HepG2 (cell line): ENCODE data around the gene NCOR2. TPM values are rescaled to one million over a fixed set of nuclear protein-coding genes. Genes with fewer than 3 reads are reported as not detected.

Experiments used
- ATAC-seq: fragments of 200-7000 bp; cut with Tn5 transposase; 3 replicates; pipeline ENCODE4 v1.9.1; 2020; ENCODE audit warnings: mild to moderate bottlenecking, moderate library complexity
- BruUV-seq: library from RNA; stranded (reverse); fragments of 400-500 nt; replicated peaks from 2 replicates; lab custom pipeline; 2021; lab: Mats Ljungman, UMichigan
- CTCF ChIA-PET: fragments of 300-600 bp; formaldehyde crosslinking; extraction: SDS; loops from one replicate; lab custom pipeline; 2021; ENCODE audit warnings: low total read pairs, inconsistent platforms, low intra/inter-chr PET ratio; lab: Yijun Ruan, JAX
- POLR2A ChIA-PET: fragments of 350-600 bp; sonication (Branson Sonifier 250); formaldehyde crosslinking; loops from one replicate; lab custom pipeline; 2020; ENCODE audit warnings: antibody characterized with exemption, inconsistent platforms; lab: Yijun Ruan, JAX
- DNase-seq: peaks from one replicate; pipeline ENCODE4 v3.0.0-alpha.2; 2015; ENCODE audit warnings: low spot score
- FAIRE-seq: peaks from 3 replicates; lab custom pipeline; 2011; peaks lifted over from hg19 to GRCh38; lab: Jason Lieb, UNC
- H2AFZ ChIP-seq: one replicate; pipeline ENCODE4 v1.6.1; 2011; ENCODE audit warnings: low read length, inconsistent platforms
- H3K27ac ChIP-seq: fragments of 300-600 bp; 3 replicates; pipeline ENCODE4 v1.8.0; 2011; ENCODE audit warnings: mixed run types, mild to moderate bottlenecking, mixed read lengths, low read length, inconsistent platforms; ENCODE audit not compliant: insufficient read depth; ENCODE audit errors: extremely low read length
- H3K27me3 ChIP-seq, 2 experiments: fragments of 200-600 bp in 1 of 2; 2 replicates in 1 of 2; 3 replicates in 1 of 2; pipeline versions ENCODE4 v1.6.0 to v1.8.0; 2011; ENCODE audit warnings: low read length in 2 of 2, mild to moderate bottlenecking in 2 of 2, moderate library complexity in 2 of 2, inconsistent platforms in 1 of 2; ENCODE audit not compliant: insufficient read depth in 2 of 2, control insufficient read depth in 1 of 2
- H3K36me3 ChIP-seq, 2 experiments: fragments of 200-600 bp in 1 of 2; replicated peaks in 1 of 2; 2 replicates in 1 of 2; 3 replicates in 1 of 2; pipeline versions ENCODE4 v1.5.1 to v1.8.0; 2011; ENCODE audit warnings: low read length in 2 of 2, inconsistent platforms in 1 of 2; ENCODE audit not compliant: insufficient read depth in 2 of 2, control insufficient read depth in 1 of 2
- H3K4me1 ChIP-seq: 2 replicates; pipeline ENCODE4 v1.5.1; 2012; ENCODE audit warnings: low read length, inconsistent platforms; ENCODE audit not compliant: insufficient read depth
- H3K4me2 ChIP-seq: 2 replicates; pipeline ENCODE4 v1.6.0; 2011; ENCODE audit warnings: low read depth, low read length, inconsistent platforms
- H3K4me3 ChIP-seq, 3 experiments: fragments of 200-600 bp in 1 of 3; sonication (generic), shearing (Covaris generic) in 1 of 3; replicated peaks in 1 of 3; 2 replicates each; pipeline ENCODE4 v1.5.1; 2011 to 2016; ENCODE audit warnings: low read length in 3 of 3, inconsistent platforms in 2 of 3, low read depth in 2 of 3, mild to moderate bottlenecking in 2 of 3, control low read depth in 1 of 3, mixed read lengths in 1 of 3; ENCODE audit not compliant: insufficient read depth in 1 of 3
- H3K79me2 ChIP-seq: one replicate; pipeline ENCODE4 v1.6.1; 2011; ENCODE audit warnings: low read length, inconsistent platforms; ENCODE audit not compliant: insufficient read depth
- H3K9ac ChIP-seq: 2 replicates; pipeline ENCODE4 v1.6.0; 2011; ENCODE audit warnings: mild to moderate bottlenecking, low read depth, low read length, inconsistent platforms; ENCODE audit not compliant: insufficient read depth
- H3K9me3 ChIP-seq: 2 replicates; pipeline ENCODE4 v1.5.1; 2012; ENCODE audit warnings: mild to moderate bottlenecking, low read length
- H4K20me1 ChIP-seq: 2 replicates; pipeline ENCODE4 v1.6.0; 2011; ENCODE audit warnings: inconsistent platforms, mild to moderate bottlenecking, low read length, moderate library complexity; ENCODE audit not compliant: insufficient read depth
- ARHGAP35 ChIP-seq: sonication (generic); formaldehyde crosslinking; IDR thresholded peaks from 2 replicates; pipeline ENCODE4 v1.9.0; 2022; ENCODE audit warnings: mild to moderate bottlenecking, inconsistent platforms, moderate library complexity, missing genetic modification reagents, borderline replicate concordance
- CBX5 ChIP-seq: sonication (generic); formaldehyde crosslinking; IDR thresholded peaks from 2 replicates; pipeline ENCODE4 v1.4.0; 2020; ENCODE audit warnings: missing genetic modification reagents, borderline replicate concordance
- CREB1 ChIP-seq, 2 experiments: fragments of 450-650 bp in 1 of 2; IDR thresholded peaks; 2 replicates each; pipeline ENCODE4 v1.6.1; 2016 to 2017; ENCODE audit warnings: control low read depth in 1 of 2, mild to moderate bottlenecking in 1 of 2, missing compliant biosample characterization in 1 of 2, missing genetic modification characterization in 1 of 2
- RBM22 ChIP-seq: fragments of 200-400 bp; formaldehyde crosslinking; optimal IDR thresholded peaks from 2 replicates; pipeline ENCODE3; 2017; ENCODE audit warnings: mild to moderate bottlenecking, low read length, moderate library complexity
- ZFP36 ChIP-seq: fragments of 150-350 bp; IDR thresholded peaks from 2 replicates; pipeline ENCODE4 v1.6.1; 2018; ENCODE audit warnings: borderline replicate concordance, low read length, low read depth; ENCODE audit not compliant: partially characterized antibody
- ZMYM2 ChIP-seq: sonication (generic); formaldehyde crosslinking; IDR thresholded peaks from 2 replicates; pipeline ENCODE4 v1.8.0; 2022; ENCODE audit warnings: mild to moderate bottlenecking, missing genetic modification reagents
- ZNF160 ChIP-seq: sonication (generic); formaldehyde crosslinking; IDR thresholded peaks from 2 replicates; pipeline ENCODE4 v1.8.0; 2022; ENCODE audit warnings: mild to moderate bottlenecking, inconsistent platforms, missing genetic modification reagents
- whole genome bisulfite sequencing: methylation state at CpG from one replicate; pipeline ENCODE4 v1.1.6; 2017; ENCODE audit warnings: low lambda C conversion rate; 5-methylcytosine and 5-hydroxymethylcytosine counted together
- in situ Hi-C: cut with HindIII; loops from 2 replicates; pipeline ENCODE4 v1.10.0; 2017; ENCODE audit warnings: low pct_unique_long_range_greater_than_20kb; ENCODE audit not compliant: extremely low pct_ligation_motif_present
- intact Hi-C: fragments of 100-400 bp; cut with micrococcal nuclease; formaldehyde crosslinking; loops from one replicate; pipeline ENCODE4 v1.10.0; 2022; ENCODE audit not compliant: unreplicated experiment
- polyA plus RNA-seq, 8 experiments: library from polyadenylated mRNA; depleted of rRNA in 3 of 8; stranded (reverse) in 7 of 8; unstranded in 1 of 8; fragments of >200 nt; fragmentation: Illumina TruSeq in 4 of 8; extraction: Trizol in 4 of 8; gene quantifications; 2 replicates each; pipeline versions ENCODE4 v1.2.1 to v1.2.3, GENCODE V29; 2011 to 2016; ENCODE audit warnings: low read depth in 4 of 8, missing spikeins in 1 of 8, mixed read lengths in 1 of 8; ENCODE audit not compliant: insufficient read depth in 1 of 8
- total RNA-seq, 5 experiments: library from RNA; depleted of rRNA; stranded (reverse); fragments of >200 nt; fragmentation: Illumina TruSeq; extraction: Trizol; gene quantifications; 2 replicates each; pipeline ENCODE4 v1.2.3, GENCODE V29; 2016; ENCODE audit warnings: low read depth in 1 of 5
- TF ChIP-seq, protein P1 (sequence below): sonication (generic); formaldehyde crosslinking; IDR thresholded peaks from 2 replicates; pipeline ENCODE4 v1.5.0; 2020; ENCODE audit warnings: mild to moderate bottlenecking, missing genetic modification reagents, moderate library complexity

The NCOR2 gene
- total and polyA plus RNA-seq, 2 of the 13 experiments (the other 11 are each of a cell fraction or from before 2014, with no cell fraction given): 4.5 to 5.7 TPM

DNA sequence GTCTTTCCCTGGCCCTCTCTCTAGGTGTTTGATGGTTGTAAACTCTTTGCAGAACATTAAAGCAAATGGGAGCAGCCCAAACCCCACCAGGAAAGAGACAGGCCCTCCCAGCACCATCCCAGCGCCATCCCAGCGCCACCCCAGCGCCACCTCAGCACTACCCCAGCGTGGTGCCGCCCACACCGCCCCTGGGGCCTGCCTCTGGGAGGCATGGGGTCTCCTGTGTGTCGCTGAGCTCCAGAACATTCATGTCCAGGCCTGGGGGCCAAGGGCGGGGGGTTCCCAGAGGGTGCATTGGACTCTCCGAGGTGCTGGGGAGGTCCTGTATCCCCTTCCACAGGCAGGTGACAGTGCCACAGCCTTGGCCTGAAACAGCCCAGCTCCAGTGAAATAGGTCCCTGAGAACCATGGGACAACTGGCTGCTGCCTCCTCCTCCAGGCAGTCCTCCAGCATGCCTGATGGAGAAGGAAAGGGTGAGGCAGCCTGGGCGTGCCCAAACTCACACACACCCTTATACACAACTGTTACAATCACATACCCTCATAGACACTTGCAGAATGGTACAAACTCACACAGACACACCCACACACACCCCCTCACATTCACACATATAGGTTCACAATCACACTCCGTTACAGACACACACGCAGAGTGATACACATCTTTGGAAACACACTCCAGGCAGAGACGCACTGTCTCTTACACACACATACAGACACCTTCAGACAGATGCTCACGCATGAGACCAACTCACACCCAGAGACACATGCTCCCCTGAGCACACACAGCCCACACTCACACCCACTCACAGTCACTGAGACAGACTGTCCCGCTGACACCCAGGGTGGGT lies 44.4 kb upstream of the NCOR2 start:
- peak; percentile 73 for TF ChIP-seq ZFP36
- no peak for TF ChIP-seq RBM22
- TF ChIP-seq CREB1 (IDR thresholded peaks at IDR 0.05): no peak
- TF ChIP-seq CREB1 (CRISPR knock-in tag; IDR thresholded peaks at IDR 0.05): no peak
- TF ChIP-seq ARHGAP35 (CRISPR knock-in tag): no peak
- no peak for TF ChIP-seq CBX5
- TF ChIP-seq, protein P1, sequence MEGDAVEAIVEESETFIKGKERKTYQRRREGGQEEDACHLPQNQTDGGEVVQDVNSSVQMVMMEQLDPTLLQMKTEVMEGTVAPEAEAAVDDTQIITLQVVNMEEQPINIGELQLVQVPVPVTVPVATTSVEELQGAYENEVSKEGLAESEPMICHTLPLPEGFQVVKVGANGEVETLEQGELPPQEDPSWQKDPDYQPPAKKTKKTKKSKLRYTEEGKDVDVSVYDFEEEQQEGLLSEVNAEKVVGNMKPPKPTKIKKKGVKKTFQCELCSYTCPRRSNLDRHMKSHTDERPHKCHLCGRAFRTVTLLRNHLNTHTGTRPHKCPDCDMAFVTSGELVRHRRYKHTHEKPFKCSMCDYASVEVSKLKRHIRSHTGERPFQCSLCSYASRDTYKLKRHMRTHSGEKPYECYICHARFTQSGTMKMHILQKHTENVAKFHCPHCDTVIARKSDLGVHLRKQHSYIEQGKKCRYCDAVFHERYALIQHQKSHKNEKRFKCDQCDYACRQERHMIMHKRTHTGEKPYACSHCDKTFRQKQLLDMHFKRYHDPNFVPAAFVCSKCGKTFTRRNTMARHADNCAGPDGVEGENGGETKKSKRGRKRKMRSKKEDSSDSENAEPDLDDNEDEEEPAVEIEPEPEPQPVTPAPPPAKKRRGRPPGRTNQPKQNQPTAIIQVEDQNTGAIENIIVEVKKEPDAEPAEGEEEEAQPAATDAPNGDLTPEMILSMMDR (CRISPR knock-in tag): no peak
- TF ChIP-seq ZMYM2 (CRISPR knock-in tag): no peak
- TF ChIP-seq ZNF160 (CRISPR knock-in tag): no peak
- no peaks in the 10 kb centered on the region for H3K36me3 ChIP-seq
- H3K27me3 ChIP-seq: peaks cover 0 to 23% of the 10 kb centered on the region in 2 experiments; a peak in 3 of 5 replicates
- no peak overlapping the region for H3K27ac ChIP-seq
- no peaks in the 10 kb centered on the region for H3K9me3 ChIP-seq
- intact Hi-C loops (no loop called here), in situ Hi-C loops (no loop called here)
- ATAC-seq: no peak
- ChIA-PET CTCF (no interaction called here), POLR2A (no interaction called here)
- no TSS peak for BruUV-seq
- H3K4me1 ChIP-seq: peaks cover 38% of the 10 kb centered on the region
- DNase-seq: no peak
- H4K20me1 ChIP-seq: no peaks in the 10 kb centered on the region
- WGBS: 70% methylated on average over 12 of the region's 15 CpGs
- no peak overlapping the region for H3K9ac ChIP-seq
- no peak overlapping the region for H2AFZ ChIP-seq
- H3K4me3 ChIP-seq: no peak overlapping the region
- H3K79me2 ChIP-seq: no peaks in the 10 kb centered on the region
- no peak for FAIRE-seq
- no peak overlapping the region for H3K4me2 ChIP-seq
